WTC11 (cell line): ENCODE measurements around the gene EML6.

ENCODE experiments used
- CREM ChIP-seq: sonication (generic); formaldehyde crosslinking; IDR thresholded peaks from 2 replicates; pipeline ENCODE4 v1.8.1; 2022; ENCODE audit warnings: mild to moderate bottlenecking, missing genetic modification reagents, moderate library complexity
- JUN ChIP-seq: sonication (generic); formaldehyde crosslinking; IDR thresholded peaks from 2 replicates; pipeline ENCODE4 v1.8.0; 2023; ENCODE audit warnings: mild to moderate bottlenecking, missing genetic modification reagents
- MXD4 ChIP-seq: fragments of 250-450 bp; sonication (Bioruptor Pico); IDR thresholded peaks from 2 replicates; pipeline ENCODE4 v1.8.0; 2021; ENCODE audit warnings: mild to moderate bottlenecking, moderate library complexity, borderline replicate concordance
- TF ChIP-seq, protein P1 (sequence below): fragments of 200-600 bp; IDR thresholded peaks from 2 replicates; pipeline ENCODE4 v1.8.0; 2022; ENCODE audit warnings: antibody characterized with exemption
- TF ChIP-seq, protein P2 (sequence below): sonication (generic); formaldehyde crosslinking; IDR thresholded peaks from 2 replicates; pipeline ENCODE4 v1.8.0; 2022; ENCODE audit warnings: mild to moderate bottlenecking, missing genetic modification reagents

- TF ChIP-seq, protein P1, sequence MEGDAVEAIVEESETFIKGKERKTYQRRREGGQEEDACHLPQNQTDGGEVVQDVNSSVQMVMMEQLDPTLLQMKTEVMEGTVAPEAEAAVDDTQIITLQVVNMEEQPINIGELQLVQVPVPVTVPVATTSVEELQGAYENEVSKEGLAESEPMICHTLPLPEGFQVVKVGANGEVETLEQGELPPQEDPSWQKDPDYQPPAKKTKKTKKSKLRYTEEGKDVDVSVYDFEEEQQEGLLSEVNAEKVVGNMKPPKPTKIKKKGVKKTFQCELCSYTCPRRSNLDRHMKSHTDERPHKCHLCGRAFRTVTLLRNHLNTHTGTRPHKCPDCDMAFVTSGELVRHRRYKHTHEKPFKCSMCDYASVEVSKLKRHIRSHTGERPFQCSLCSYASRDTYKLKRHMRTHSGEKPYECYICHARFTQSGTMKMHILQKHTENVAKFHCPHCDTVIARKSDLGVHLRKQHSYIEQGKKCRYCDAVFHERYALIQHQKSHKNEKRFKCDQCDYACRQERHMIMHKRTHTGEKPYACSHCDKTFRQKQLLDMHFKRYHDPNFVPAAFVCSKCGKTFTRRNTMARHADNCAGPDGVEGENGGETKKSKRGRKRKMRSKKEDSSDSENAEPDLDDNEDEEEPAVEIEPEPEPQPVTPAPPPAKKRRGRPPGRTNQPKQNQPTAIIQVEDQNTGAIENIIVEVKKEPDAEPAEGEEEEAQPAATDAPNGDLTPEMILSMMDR = no peak
- TF ChIP-seq, protein P2, sequence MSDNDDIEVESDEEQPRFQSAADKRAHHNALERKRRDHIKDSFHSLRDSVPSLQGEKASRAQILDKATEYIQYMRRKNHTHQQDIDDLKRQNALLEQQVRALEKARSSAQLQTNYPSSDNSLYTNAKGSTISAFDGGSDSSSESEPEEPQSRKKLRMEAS (CRISPR knock-in tag) = no peak
- TF ChIP-seq CREM (CRISPR knock-in tag) (no peak), MXD4 (CRISPR knock-in tag) (no peak), JUN (CRISPR knock-in tag) (no peak)
Measured at GRCh38 chr2:54681416-54681815, 42.0 kb upstream of the EML6 start.
